Lower leg skin (tissue), 4 donors: ENCODE data around the gene TULP3. TPM values are rescaled to one million over a fixed set of nuclear protein-coding genes. Genes with fewer than 3 reads are reported as not detected.

Source experiments
- DNase-seq, 2 donors: peaks; one replicate each; pipeline ENCODE4 v3.0.0-alpha.2; 2019; ENCODE audit warnings: low spot score in 2 of 2
- H3K4me3 ChIP-seq: fragments of 200-600 bp; sonication (generic); 2 replicates; pipeline ENCODE4 v1.5.1; 2017; ENCODE audit warnings: mild to moderate bottlenecking, low read depth; ENCODE audit not compliant: poor library complexity, severe bottlenecking
- CTCF ChIP-seq, 3 donors: fragments of 450-650 bp; IDR thresholded peaks; one replicate each; pipeline ENCODE4 v1.5.1; 2016; ENCODE audit warnings: antibody characterized with exemption in 3 of 3, mild to moderate bottlenecking in 3 of 3, moderate library complexity in 2 of 3
- POLR2A ChIP-seq, 2 donors: fragments of 450-650 bp; IDR thresholded peaks; one replicate each; pipeline ENCODE4 v1.6.1; 2016 to 2017; ENCODE audit warnings: antibody characterized with exemption in 2 of 2, mild to moderate bottlenecking in 1 of 2, moderate library complexity in 1 of 2
- WGBS, 2 donors: methylation state at CpG; one replicate each; pipeline ENCODE4 v1.1.5; 2018; 5-methylcytosine and 5-hydroxymethylcytosine counted together
- intact Hi-C: fragments of 100-400 bp; cut with DNase I; formaldehyde crosslinking; loops from one replicate; pipeline ENCODE4 v1.15.0; 2023; ENCODE audit warnings: low total_unique reads
- total RNA-seq, 4 donors: library from RNA; depleted of rRNA; stranded (reverse); fragments of >200 nt; gene quantifications; one replicate each; pipeline ENCODE4 v1.1.0, GENCODE V29; 2016

TULP3 gene
- total RNA-seq, 4 donors from 2014 or later: 22.8 to 37.3 (median 27.5) TPM

DNA sequence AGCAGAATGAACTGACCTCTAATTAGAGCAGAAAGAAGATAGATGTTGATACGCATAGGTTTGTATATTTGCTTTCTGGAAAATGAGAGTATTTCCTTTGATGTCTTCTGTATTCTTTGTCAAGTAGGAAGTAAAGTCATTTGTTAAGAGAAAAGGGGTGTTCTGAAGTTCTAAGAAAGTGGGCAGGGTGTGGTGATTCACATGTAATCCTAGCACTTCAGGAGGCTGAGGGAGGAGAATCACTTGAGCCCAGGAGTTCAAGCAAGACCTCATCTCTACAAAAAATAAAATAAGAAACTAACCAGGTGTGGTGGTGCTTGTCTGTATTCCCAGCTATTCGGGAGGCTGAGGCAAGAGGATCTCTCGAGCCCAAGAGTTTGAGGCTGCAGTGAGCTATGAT, 10.8 kb upstream of the TULP3 start:
- intact Hi-C loops: no loop called here
- no peak overlapping the region for H3K4me3 ChIP-seq
- TF ChIP-seq CTCF (IDR thresholded peaks at IDR 0.05) (no peak), POLR2A (IDR thresholded peaks at IDR 0.05) (no peak)
- WGBS, 2 donors: 93 to 99% methylated on average over 3 of the region's 3 CpGs
- no peak for DNase-seq

DNA sequence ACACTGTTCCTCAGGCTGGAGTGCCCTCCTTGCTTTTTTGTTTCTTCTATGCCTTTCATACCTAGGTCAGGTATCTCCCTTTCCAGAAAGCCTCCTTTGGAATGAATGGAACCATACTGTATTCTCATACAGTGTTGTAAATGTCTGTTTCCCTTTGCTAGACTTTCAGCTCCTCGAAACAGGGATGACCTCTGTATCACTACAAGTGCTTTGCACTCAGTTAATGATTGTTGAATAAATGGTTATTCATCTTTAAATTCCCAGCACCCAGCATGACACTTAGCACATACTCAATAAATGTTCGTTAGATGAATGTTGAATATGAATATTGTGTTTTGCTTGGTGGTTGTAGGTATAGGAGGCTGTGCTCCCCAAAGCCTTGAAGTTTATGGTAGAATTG, 5.9 kb upstream of the TULP3 start:
- WGBS, 2 donors: 90 to 93% methylated on average over 2 of the region's 2 CpGs
- no peak overlapping the region for H3K4me3 ChIP-seq
- TF ChIP-seq CTCF (IDR thresholded peaks at IDR 0.05): no peak
- no peak for TF ChIP-seq POLR2A (IDR thresholded peaks at IDR 0.05)
- intact Hi-C loops: no loop called here
- no peak for DNase-seq

- intact Hi-C loops: no loop called here
- 95 to 96% methylated on average over 10 of the region's 10 CpGs for WGBS, 2 donors
- H3K4me3 ChIP-seq: no peak overlapping the region
- DNase-seq: no peak
- TF ChIP-seq POLR2A (IDR thresholded peaks at IDR 0.05): no peak
- no peak for TF ChIP-seq CTCF (IDR thresholded peaks at IDR 0.05)
These were observed 3.8 kb upstream of the TULP3 start for GRCh38 chr12:2886768-2887450.

DNA sequence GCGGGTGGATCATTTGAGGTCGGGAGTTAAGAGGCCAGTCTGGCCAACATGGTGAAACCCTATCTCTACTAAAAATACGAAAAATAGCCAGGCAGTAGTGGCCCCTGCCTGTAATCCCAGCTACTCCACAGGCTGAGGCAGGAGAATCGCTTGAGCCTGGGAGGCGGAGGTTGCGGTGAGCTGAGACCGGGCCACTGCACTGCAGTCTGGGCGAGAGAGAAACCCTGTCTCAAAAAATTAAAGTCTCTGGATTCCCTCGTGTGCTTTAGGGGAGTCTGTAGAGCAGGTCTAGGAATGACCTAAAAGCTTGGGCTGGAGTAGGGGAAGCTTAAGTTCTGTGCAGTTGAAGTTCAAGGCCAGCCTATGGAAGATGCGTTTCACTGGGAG, 697 bp upstream of the TULP3 start:
- DNase-seq: no peak
- no peak overlapping the region for H3K4me3 ChIP-seq
- TF ChIP-seq POLR2A (IDR thresholded peaks at IDR 0.05) (no peak), CTCF (IDR thresholded peaks at IDR 0.05) (no peak)
- intact Hi-C loops: no loop called here
- 61 to 74% methylated on average over 10 of the region's 10 CpGs for WGBS, 2 donors

- 17 to 19% methylated on average over 39 to 42 of the region's 42 CpGs for WGBS, 2 donors
- DNase-seq: peak; percentile 54 to 89
- H3K4me3 ChIP-seq: peak overlapping the region; percentile 84
- intact Hi-C loops: no loop called here
- no peak for TF ChIP-seq POLR2A (IDR thresholded peaks at IDR 0.05)
- no peak for TF ChIP-seq CTCF (IDR thresholded peaks at IDR 0.05)
These were observed 756 bp downstream of the TULP3 start for GRCh38 chr12:2891240-2892053.
